Heart left ventricle (tissue), 13 donors: ENCODE results near the gene PCDH8.

Source experiments
- CTCF ChIP-seq, 12 donors: fragments of 200-600 bp; sonication (generic) in 4 of 12; IDR thresholded peaks; one replicate each; pipeline versions ENCODE4 v1.5.0 to v1.8.0; 2018 to 2022; ENCODE audit warnings: antibody characterized with exemption in 12 of 12, mild to moderate bottlenecking in 5 of 12
- POLR2A ChIP-seq, 2 donors: fragments of 450-650 bp; IDR thresholded peaks; one replicate each; pipeline ENCODE4 v1.6.1; 2017; ENCODE audit warnings: antibody characterized with exemption in 2 of 2, mild to moderate bottlenecking in 2 of 2, moderate library complexity in 2 of 2
- donor health status: ischemic (EF 13 %, LVEDD 7.1; RV severe dilation, severe dysfunction).
- donor health status: DM: no; HTN: yes; CAD: no.
- donor health status: DM: no; HTN: no; CAD: no.
- donor health status: ischemic (EF 25% LVEDD 6.9; RV normal size, moderate dysfunction).
- donor health status: ischemic (EF 25% LVEDD 5.7; RV mildly dilated, moderate dysfunction).
- donor health status: ischemic (EF 35%, LVEDD 5.7; RV mildly dilated, moderate dysfunction).
- donor health status: nonischemic (EF 11% LVEDD 7.7; RV severe dilation, severe dysfunction).
- donor health status: DM: yes; HTN: yes; CAD: no.
- donor health status: PGD.
- donor health status: ischemic (EF 29% LVEDD 5.4; RV normal size, mild dysfunction).
- donor health status: nonischemic (EF 23%, LVEDD 6.1; RV moderate dilation, normal function).

DNA sequence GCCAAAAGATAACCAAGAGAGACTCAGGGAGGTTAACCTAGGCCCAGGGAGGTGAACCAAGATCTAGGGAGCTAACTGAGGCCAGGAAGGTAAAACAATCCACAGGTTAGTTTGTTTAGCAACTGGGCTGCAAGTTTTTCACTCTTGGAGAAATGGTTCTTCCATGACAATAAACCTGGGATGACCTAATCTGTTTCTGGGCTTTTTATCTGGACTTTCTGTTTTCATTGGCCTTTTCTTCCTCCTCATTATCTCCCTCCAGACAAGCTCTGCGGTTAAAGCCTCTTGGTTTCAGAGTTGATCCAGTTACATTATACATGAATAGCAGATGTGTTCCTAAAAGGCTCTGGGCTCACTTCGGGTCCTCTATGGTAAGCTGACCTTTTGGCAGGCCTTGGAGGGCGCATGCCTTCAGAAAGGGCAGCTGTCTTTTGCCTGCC is 44.2 kb downstream of the PCDH8 start:
- TF ChIP-seq POLR2A (IDR thresholded peaks at IDR 0.05) (no peak), CTCF (IDR thresholded peaks at IDR 0.05) (no peak)
